Measurements from ENCODE around the gene PNMA8B.
"Not testable (repeated sequence)": the region's sequence is repeated elsewhere in the genome, so short reads cannot be mapped to it uniquely, and the experiment has no call there.

PNMA8B gene

DNA sequence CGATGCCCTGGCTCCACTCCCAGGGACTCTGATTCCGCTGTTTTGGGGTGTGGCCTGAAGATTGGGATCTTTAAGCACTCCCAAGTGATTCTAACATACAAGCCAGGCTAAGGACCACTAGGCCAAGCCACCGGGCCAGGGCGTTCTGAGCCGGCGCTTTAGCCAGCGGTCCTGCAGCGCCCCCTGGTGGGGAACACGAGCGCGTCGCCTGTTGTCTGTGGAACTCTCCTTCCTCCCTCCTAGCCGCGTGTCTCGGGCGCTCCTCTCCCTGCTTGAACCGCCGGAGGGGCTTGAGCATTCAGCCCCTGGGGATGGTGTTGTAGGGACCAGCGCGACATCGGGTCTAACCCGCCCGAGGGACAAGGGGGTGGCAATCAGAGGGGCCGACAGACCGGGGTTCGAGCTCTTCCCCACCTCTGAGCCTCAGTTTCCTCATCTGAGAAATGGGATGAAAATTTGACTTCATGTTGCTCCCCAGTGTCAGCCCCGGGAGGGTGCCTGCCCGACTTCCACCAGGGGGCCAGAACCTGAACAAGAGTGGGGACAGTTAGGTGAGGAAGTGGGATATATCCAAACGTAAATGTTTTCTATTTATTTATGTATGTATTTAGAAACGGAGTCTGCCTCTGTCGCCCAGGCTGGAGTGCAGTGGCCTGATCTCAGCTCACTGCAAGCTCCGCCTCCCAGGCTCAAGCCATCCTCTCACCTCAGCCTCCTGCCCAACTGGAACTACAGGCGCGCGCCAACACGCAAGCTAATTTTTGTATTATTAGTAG is 18.0 kb upstream of the PNMA8B start:
- Histone ChIP-seq H3K27ac (ENCODE audit: low read depth, low read length) (no peak overlapping the region), H3K36me3 (ENCODE audit: insufficient read depth, low read length) (no peaks in the 10 kb centered on the region), H3K4me1 (ENCODE audit: control insufficient read depth, insufficient read depth, low read length, unreplicated experiment) (no peaks in the 10 kb centered on the region), H2AFZ (ENCODE audit: low read length, unreplicated experiment) (no peak overlapping the region), H3K27me3 (ENCODE audit: insufficient read depth, low read length) (no peaks in the 10 kb centered on the region), H3K79me2 (ENCODE audit: control insufficient read depth, insufficient read depth, low read length, unreplicated experiment) (no peaks in the 10 kb centered on the region), H3K4me3 (ENCODE audit: low read depth, low read length) (no peak overlapping the region)

DNA sequence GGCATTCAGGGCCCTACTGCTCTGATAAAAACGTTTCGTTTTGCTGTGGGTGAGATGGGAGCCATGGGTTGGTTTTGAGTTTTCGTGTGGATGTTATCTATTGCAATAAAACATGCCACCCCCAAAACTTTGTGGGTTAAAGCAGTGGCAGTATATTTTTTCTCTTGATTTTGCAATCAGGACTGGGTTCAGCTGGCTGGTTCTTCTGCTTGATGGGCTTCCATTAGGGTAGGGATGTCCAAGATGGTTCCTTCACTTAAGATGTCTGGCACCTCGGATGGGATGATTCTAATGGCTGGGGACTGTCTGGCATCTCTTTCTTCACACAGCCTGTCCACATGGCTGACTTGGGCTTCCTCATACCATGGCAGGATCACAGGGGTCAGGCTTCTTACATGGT is 15.6 kb upstream of the PNMA8B start:
- Histone ChIP-seq H3K36me3 (ENCODE audit: insufficient read depth, low read length) (no peaks in the 10 kb centered on the region), H2AFZ (ENCODE audit: low read length, unreplicated experiment) (no peak overlapping the region), H3K4me1 (ENCODE audit: control insufficient read depth, insufficient read depth, low read length, unreplicated experiment) (no peaks in the 10 kb centered on the region), H3K4me3 (ENCODE audit: low read depth, low read length) (no peak overlapping the region), H3K79me2 (ENCODE audit: control insufficient read depth, insufficient read depth, low read length, unreplicated experiment) (no peaks in the 10 kb centered on the region), H3K27ac (ENCODE audit: low read depth, low read length) (no peak overlapping the region), H3K27me3 (ENCODE audit: insufficient read depth, low read length) (no peaks in the 10 kb centered on the region)

GRCh38 chr19:46508206-46508605 is 12.5 kb upstream of the PNMA8B start:
- no peaks in the 10 kb centered on the region for H3K27me3 ChIP-seq (ENCODE audit: insufficient read depth, low read length)

GRCh38 chr19:46503848-46504453 is 8.3 kb upstream of the PNMA8B start:
- Histone ChIP-seq H3K36me3 (ENCODE audit: insufficient read depth, low read length) (no peaks in the 10 kb centered on the region), H3K4me3 (ENCODE audit: low read depth, low read length) (no peak overlapping the region), H3K27ac (ENCODE audit: low read depth, low read length) (no peak overlapping the region), H3K79me2 (ENCODE audit: control insufficient read depth, insufficient read depth, low read length, unreplicated experiment) (no peaks in the 10 kb centered on the region), H3K27me3 (ENCODE audit: insufficient read depth, low read length) (no peaks in the 10 kb centered on the region), H2AFZ (ENCODE audit: low read length, unreplicated experiment) (no peak overlapping the region), H3K4me1 (ENCODE audit: control insufficient read depth, insufficient read depth, low read length, unreplicated experiment) (no peaks in the 10 kb centered on the region)

More at GRCh38 chr19:46508206-46508605, 12.5 kb upstream of the PNMA8B start:
- Histone ChIP-seq H3K27ac (ENCODE audit: low read depth, low read length) (no peak overlapping the region), H3K79me2 (ENCODE audit: control insufficient read depth, insufficient read depth, low read length, unreplicated experiment) (no peaks in the 10 kb centered on the region), H3K36me3 (ENCODE audit: insufficient read depth, low read length) (no peaks in the 10 kb centered on the region), H2AFZ (ENCODE audit: low read length, unreplicated experiment) (no peak overlapping the region), H3K4me3 (ENCODE audit: low read depth, low read length) (no peak overlapping the region), H3K4me1 (ENCODE audit: control insufficient read depth, insufficient read depth, low read length, unreplicated experiment) (no peaks in the 10 kb centered on the region)

- no peak overlapping the region for H3K27ac ChIP-seq (ENCODE audit: low read depth, low read length)
- H3K4me1 ChIP-seq (ENCODE audit: control insufficient read depth, insufficient read depth, low read length, unreplicated experiment), result no peaks in the 10 kb centered on the region
- H3K27me3 ChIP-seq (ENCODE audit: insufficient read depth, low read length), result no peaks in the 10 kb centered on the region
- no peaks in the 10 kb centered on the region for H3K79me2 ChIP-seq (ENCODE audit: control insufficient read depth, insufficient read depth, low read length, unreplicated experiment)
- no peak overlapping the region for H2AFZ ChIP-seq (ENCODE audit: low read length, unreplicated experiment)
- no peaks in the 10 kb centered on the region for H3K36me3 ChIP-seq (ENCODE audit: insufficient read depth, low read length)
- H3K4me3 ChIP-seq (ENCODE audit: low read depth, low read length), result no peak overlapping the region
Measured at GRCh38 chr19:46502891-46503290, 7.2 kb upstream of the PNMA8B start.

GRCh38 chr19:46499692-46500091 is 4.0 kb upstream of the PNMA8B start:
- no peaks in the 10 kb centered on the region for H3K4me1 ChIP-seq (ENCODE audit: control insufficient read depth, insufficient read depth, low read length, unreplicated experiment)
- no peaks in the 10 kb centered on the region for H3K79me2 ChIP-seq (ENCODE audit: control insufficient read depth, insufficient read depth, low read length, unreplicated experiment)
- H3K27ac ChIP-seq (ENCODE audit: low read depth, low read length), result no peak overlapping the region
- H2AFZ ChIP-seq (ENCODE audit: low read length, unreplicated experiment), result no peak overlapping the region
- H3K4me3 ChIP-seq (ENCODE audit: low read depth, low read length), result no peak overlapping the region
- H3K27me3 ChIP-seq (ENCODE audit: insufficient read depth, low read length), result no peaks in the 10 kb centered on the region
- no peaks in the 10 kb centered on the region for H3K36me3 ChIP-seq (ENCODE audit: insufficient read depth, low read length)

- no peaks in the 10 kb centered on the region for H3K79me2 ChIP-seq (ENCODE audit: control insufficient read depth, insufficient read depth, low read length, unreplicated experiment)
- no peak overlapping the region for H3K4me3 ChIP-seq (ENCODE audit: low read depth, low read length)
- no peaks in the 10 kb centered on the region for H3K4me1 ChIP-seq (ENCODE audit: control insufficient read depth, insufficient read depth, low read length, unreplicated experiment)
- no peaks in the 10 kb centered on the region for H3K36me3 ChIP-seq (ENCODE audit: insufficient read depth, low read length)
- no peak overlapping the region for H2AFZ ChIP-seq (ENCODE audit: low read length, unreplicated experiment)
- H3K27me3 ChIP-seq (ENCODE audit: insufficient read depth, low read length), result no peaks in the 10 kb centered on the region
- no peak overlapping the region for H3K27ac ChIP-seq (ENCODE audit: low read depth, low read length)
Measured at GRCh38 chr19:46497773-46498172, 2.1 kb upstream of the PNMA8B start.

DNA sequence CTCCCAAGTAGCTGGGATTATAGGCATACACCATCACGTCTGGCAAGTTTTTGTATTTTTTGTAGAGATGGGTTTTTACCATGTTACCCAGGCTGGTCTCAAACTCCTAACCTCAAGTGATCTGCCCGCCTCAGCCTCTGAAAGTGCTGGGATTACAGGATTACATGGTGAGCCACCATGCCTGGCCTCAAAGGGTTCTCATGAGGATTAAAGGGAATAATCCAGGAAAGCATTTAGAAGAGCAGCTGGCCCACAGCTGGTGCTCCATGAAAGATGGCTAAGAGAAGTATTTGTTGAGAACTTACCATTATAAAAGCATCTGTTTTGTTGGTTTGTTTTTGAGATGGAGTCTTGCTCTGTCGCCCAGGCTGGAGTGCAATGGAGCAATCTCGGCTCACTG is 1.2 kb upstream of the PNMA8B start:
- H3K4me3 ChIP-seq (ENCODE audit: low read depth, low read length); H3K4me1 ChIP-seq (ENCODE audit: control insufficient read depth, insufficient read depth, low read length, unreplicated experiment); H3K27me3 ChIP-seq (ENCODE audit: insufficient read depth, low read length); H3K79me2 ChIP-seq (ENCODE audit: control insufficient read depth, insufficient read depth, low read length, unreplicated experiment); H3K36me3 ChIP-seq (ENCODE audit: insufficient read depth, low read length); H2AFZ ChIP-seq (ENCODE audit: low read length, unreplicated experiment); H3K27ac ChIP-seq (ENCODE audit: low read depth, low read length): not testable (repeated sequence)

- H3K4me1 ChIP-seq (ENCODE audit: control insufficient read depth, insufficient read depth, low read length, unreplicated experiment), result no peaks in the 10 kb centered on the region
- no peak overlapping the region for H3K4me3 ChIP-seq (ENCODE audit: low read depth, low read length)
- no peaks in the 10 kb centered on the region; the same call in 1 of the 2 replicates for H3K27me3 ChIP-seq (ENCODE audit: insufficient read depth, low read length)
- no peaks in the 10 kb centered on the region for H3K36me3 ChIP-seq (ENCODE audit: insufficient read depth, low read length)
- no peaks in the 10 kb centered on the region for H3K79me2 ChIP-seq (ENCODE audit: control insufficient read depth, insufficient read depth, low read length, unreplicated experiment)
- H2AFZ ChIP-seq (ENCODE audit: low read length, unreplicated experiment), result no peak overlapping the region
- no peak overlapping the region for H3K27ac ChIP-seq (ENCODE audit: low read depth, low read length)
Measured at GRCh38 chr19:46496304-46496703, 637 bp upstream of the PNMA8B start.

GRCh38 chr19:46494941-46495785 is 504 bp downstream of the PNMA8B start:
- Histone ChIP-seq H3K27me3 (ENCODE audit: insufficient read depth, low read length) (no peaks in the 10 kb centered on the region; the same call in 1 of the 2 replicates), H3K27ac (ENCODE audit: low read depth, low read length) (no peak overlapping the region)

More at GRCh38 chr19:46494941-46495785, 504 bp downstream of the PNMA8B start:
- Histone ChIP-seq H2AFZ (ENCODE audit: low read length, unreplicated experiment) (no peak overlapping the region), H3K4me3 (ENCODE audit: low read depth, low read length) (no peak overlapping the region), H3K4me1 (ENCODE audit: control insufficient read depth, insufficient read depth, low read length, unreplicated experiment) (no peaks in the 10 kb centered on the region), H3K36me3 (ENCODE audit: insufficient read depth, low read length) (no peaks in the 10 kb centered on the region), H3K79me2 (ENCODE audit: control insufficient read depth, insufficient read depth, low read length, unreplicated experiment) (no peaks in the 10 kb centered on the region)
